HG03135 (cell line): ENCODE results near the gene KRI1.

Experiments
- ATAC-seq: cut with Tn5 transposase; IDR thresholded peaks from one replicate; pipeline ENCODE4 v1.9.1; 2021; ENCODE audit warnings: mild to moderate bottlenecking, moderate library complexity; ENCODE audit not compliant: unreplicated experiment

KRI1 gene

DNA sequence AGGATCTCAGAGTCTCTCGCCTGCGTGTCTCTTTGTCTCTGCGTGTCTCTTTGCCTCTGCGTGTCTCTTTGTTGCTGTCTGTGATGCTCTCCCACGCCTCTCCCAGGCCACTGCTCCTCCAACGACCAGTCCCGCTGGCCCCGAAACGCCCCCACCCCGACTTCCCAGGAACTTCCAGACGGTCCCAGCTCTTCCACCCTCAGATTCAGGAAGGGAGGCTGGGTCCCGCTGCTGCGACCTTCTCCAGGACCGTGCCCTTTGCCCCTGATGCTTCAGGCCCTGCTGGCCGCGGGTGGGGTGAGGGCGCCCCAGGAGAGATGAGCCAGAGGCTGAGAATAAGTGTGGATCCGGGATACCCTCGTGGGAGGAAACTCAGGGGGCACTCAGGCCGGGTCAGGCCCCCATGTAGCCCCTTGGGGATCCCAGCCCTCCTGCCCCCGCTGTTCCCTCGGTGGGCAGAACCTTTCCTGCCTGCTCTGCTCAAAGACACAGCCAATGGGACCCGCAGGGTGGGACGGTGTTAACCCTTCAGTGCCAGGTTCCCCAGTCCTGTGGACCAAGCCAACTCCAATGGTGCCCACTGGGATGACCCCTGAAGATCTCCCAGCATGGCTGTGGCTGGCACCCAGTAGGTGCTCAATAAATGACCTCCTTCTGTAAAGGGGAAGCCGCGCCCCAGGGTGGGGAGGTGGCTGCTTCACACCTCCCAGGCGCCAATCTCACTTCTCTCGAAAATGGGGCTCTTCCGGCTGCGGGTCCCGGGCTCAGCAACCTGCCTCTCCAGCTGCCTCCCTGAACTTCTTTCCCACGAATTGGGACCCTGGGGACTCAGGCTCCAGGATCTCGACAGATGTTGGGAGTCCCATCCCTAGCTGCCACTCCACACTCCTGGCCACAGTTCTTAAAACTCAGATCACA is 47.1 kb downstream of the KRI1 start:
- ATAC-seq: no peak

- no peak for ATAC-seq
These were observed 47.9 kb downstream of the KRI1 start for GRCh38 chr19:10517760-10518443.

- ATAC-seq: no peak
These were observed 48.5 kb downstream of the KRI1 start, which contains the start of gene S1PR5 for GRCh38 chr19:10517361-10517759. S1PR5 (minus strand) TSS chr19:10517447; CDS start chr19:10515011, 2,436 bp downstream.

DNA sequence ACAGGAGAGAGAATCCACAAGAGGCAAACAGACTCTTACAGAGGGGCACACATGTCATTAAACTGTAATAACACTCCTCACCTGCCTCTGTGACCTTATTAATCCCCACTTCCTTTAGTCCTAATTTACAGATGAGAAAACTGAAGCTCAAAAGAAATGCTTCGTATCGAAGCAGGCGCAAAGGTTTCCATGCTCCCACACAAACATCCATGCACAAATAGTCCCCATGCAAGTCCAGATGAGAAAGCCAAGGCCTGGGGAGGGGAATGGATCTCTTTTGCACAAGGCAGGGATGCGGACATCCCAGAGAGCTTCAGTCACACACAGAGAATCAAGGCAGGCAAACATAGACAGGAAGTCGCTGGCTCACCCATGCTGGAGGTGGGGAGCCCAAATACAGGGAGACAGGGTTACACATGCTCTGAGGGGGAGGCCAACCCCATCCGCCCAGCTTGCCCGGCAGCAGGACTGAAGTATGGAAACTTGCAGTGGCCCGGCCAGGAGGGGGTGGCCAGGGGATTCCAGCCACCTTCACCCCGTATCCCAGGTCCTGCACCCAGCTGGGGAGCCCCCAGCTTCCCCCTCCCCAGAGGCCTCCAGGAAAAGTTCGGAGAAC is 49.0 kb downstream of the KRI1 start:
- no peak for ATAC-seq

DNA sequence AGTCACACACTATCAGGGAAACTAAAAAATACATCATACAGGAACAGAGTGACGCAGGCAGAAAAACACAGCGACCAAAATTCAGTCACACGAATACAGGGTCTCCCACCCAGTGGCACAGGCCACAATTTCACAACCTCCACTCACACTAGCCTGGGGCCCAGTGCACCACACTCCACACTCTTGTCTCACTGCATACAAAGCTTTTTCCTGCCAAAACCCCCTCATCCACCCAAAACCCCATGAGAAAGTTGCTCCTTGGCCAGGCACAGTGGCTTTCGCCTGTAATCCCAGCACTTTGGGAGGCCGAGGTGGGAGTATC is 49.8 kb downstream of the KRI1 start:
- no peak for ATAC-seq

DNA sequence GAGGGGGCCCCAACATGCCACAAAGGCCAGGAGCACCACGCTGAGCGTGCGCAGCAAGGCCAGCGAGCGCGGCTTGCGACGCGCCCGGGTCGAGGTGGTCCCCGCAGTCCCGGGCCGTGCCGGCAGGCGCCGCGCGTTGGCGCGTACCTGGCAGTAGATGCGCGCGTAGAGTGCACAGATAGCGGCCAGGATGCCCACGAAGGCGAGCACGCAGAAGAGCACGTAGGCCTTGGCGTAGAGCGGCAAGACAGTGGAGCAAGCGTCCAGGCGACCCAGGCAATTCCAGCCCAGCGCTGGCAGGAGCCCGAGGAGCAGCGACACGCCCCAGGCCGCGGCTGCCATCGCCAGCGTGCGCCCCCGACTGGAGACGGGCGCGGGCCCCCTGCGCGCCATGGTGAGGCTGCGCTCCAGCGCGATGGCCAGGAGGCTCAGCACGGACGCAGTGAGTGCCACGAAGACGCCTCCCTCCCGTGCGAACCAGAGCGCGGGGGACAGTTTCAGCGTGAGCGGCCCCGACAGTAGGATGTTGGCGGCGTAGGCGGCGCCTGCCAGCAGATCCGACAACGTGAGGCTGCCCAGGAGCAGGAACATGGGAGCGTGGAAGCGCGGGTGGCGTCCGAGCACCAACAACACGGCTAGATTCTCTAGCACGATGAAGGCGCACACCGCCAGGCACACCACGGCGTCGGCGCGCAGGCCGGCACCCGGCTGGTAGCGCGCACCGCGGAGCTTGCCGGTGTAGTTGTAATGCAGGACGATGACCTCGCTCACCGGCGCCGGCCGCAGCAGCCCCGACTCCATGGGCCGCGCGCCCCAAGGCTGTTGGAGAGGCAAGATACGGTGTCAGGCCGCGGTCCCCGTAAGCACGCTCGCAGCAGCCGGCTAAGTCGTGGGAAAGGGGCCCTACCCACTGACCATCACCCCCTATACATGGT is 51.3 kb downstream of the KRI1 start:
- ATAC-seq: no peak

DNA sequence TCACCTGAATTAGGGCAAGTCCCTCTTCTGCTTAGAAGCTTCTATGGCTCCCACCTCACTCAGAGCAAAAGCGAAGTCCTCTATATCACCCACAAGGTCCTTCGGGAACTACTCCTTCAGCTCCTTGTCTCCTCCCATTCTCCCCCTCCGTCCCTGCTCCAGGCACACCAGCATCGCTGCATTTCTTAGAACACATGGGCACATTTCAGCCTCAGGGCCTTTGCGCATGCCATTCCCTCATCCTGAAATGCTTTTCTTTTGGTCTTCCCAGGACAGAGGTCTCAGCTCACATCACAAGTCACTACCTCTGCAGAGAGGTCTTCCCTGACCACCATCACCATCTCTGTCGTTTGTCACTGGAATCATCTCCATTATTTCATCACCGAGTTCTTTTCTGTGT is 52.6 kb downstream of the KRI1 start:
- no peak for ATAC-seq

DNA sequence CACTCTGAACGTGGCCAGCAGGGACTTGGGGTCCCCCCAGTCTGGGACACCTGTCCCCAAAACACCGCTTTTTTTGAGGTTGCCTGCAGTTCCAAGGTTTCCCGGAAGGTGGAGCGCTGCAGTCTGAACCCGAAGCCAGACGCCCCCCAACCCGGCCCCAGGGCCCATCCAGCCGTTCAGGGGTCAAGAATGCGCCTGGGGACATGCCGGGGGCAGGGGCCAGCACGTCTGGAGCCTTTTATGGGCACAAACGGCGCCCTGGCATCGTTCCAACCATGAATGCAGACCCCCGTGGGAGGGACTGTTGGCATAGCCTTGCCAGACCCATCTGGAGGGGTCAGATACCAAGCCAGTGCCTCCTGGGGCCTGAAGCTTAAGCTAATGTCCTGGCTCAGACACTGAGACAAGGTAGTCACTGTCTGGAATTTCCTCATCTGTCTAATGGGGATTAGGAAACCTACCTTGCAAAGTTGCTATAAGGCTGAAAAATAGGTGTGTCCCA is 55.5 kb downstream of the KRI1 start:
- no peak for ATAC-seq

DNA sequence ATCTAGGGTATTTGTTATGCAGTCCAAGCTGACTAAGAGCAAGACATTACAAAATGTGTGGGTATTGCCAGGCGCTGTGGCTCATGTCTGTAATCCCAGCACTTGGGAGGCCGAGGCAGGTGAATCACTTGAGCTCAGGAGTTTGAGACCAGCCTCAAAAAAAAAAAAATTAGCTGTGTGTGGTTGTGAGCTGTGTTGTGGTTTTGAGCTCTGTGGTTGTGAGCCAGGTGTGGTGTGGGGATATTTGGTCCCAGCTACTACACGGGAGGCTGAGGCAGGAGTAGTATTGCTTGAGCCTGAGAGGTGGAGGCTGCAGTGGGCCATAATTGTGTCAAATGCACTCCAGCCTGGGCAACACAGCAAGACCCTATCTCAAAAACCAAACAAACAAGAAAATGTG is 57.1 kb downstream of the KRI1 start:
- ATAC-seq: no peak

GRCh38 chr19:10508036-10508435 is 57.8 kb downstream of the KRI1 start:
- ATAC-seq: no peak

DNA sequence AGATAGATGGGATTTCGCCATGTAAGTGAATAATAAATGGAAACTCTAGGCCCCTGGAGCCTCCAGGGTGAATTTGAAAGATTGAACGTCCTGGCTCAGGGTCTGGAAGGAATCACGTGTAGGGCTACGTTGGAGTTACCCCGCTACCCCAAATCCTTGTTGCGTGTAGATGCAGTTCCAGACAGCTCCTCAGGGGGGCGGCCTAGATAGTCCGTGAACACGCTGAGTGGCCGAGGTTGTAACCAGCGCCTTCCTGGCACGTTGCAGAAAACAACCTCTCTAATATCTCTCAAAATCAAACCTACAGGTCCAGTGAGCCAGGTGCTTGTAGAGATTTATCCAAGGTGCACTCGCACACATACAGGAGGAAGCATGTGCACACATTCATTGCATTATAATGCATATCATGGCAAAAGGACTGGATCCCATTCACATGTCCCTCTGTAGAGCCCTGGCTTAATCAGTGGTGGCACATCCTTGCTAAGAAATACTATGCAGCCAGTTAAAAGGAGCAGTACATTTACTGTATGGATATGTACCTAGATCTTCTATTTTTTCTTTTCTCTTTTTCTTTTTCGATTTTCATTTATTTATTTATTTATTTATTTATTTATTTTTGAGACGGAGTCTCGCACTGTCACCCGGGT is 60.1 kb downstream of the KRI1 start:
- no peak for ATAC-seq
